Renal cortex interstitium (tissue), 15 donors: ENCODE results near the gene USP17L27. TPM values are rescaled to one million over a fixed set of nuclear protein-coding genes. Genes with fewer than 3 reads are reported as not detected.
A peak's percentile ranks its signal among the peaks of the same experiment; 100 is the strongest.
"Not testable (repeated sequence)": the region's sequence is repeated elsewhere in the genome, so short reads cannot be mapped to it uniquely, and the experiment has no call there.

Experiments
- DNase-seq, 11 donors: peaks; one replicate each; pipeline ENCODE4 v3.0.0-alpha.2; 2013; ENCODE audit warnings: low read depth in 9 of 11, low spot score in 4 of 11; ENCODE audit errors: extremely low read depth in 1 of 11
- long read RNA-seq, 16 experiments: transcript quantifications; one replicate each; lab custom pipeline, GENCODE V29; 2026
- polyA plus RNA-seq, 3 donors: library from polyadenylated mRNA; unstranded; fragments of 120-200 nt; gene quantifications; one replicate each; pipeline ENCODE4 v1.2.1, GENCODE V29; 2013; ENCODE audit not compliant: insufficient read length in 3 of 3

The USP17L27 gene
- polyA plus RNA-seq, result not detected
- long read RNA-seq, donor 1, result 0 reads
- long read RNA-seq, donor 2, result 0 reads
- long read RNA-seq, donor 3, result 0 reads
- long read RNA-seq, donor 4, result 0 reads
- long read RNA-seq, donor 5, result 0 reads
- long read RNA-seq, donor 6, result 0 reads
- long read RNA-seq, donor 7, result 0 reads
- long read RNA-seq, donor 8, result 0 reads
- long read RNA-seq, donor 9, result 0 reads
- long read RNA-seq, donor 10, result 0 reads
- long read RNA-seq, donor 11, result 0 reads
- long read RNA-seq, donor 12, result 0 reads
- long read RNA-seq, donor 13, result 0 reads
- long read RNA-seq, donor 14, result 0 reads
- long read RNA-seq, donor 15, result 0 reads
- long read RNA-seq, donor 16, result 0 reads

- DNase-seq, result not testable (repeated sequence)
These were observed at the start of gene USP17L27 for GRCh38 chr4:9343848-9344247. Gene USP17L27, plus strand, starts transcription at chr4:9344148. Its CDS starts 0 bp downstream, at chr4:9344148.

GRCh38 chr4:9324191-9324590, 19.8 kb upstream of the USP17L27 start:
- DNase-seq, result not testable (repeated sequence)

GRCh38 chr4:9324865-9325264, 19.1 kb upstream of the USP17L27 start, which contains the start of gene USP17L24:
Gene USP17L24, plus strand, starts transcription at chr4:9325165. Its CDS starts 0 bp downstream, at chr4:9325165.
- DNase-seq, result not testable (repeated sequence)

- not testable (repeated sequence) for DNase-seq
These were observed 14.3 kb upstream of the USP17L27 start, which contains the start of gene USP17L25 for GRCh38 chr4:9329611-9330010. Gene USP17L25, plus strand, starts transcription at chr4:9329911. Its CDS starts 0 bp downstream, at chr4:9329911.

- not testable (repeated sequence) for DNase-seq
These were observed 9.6 kb upstream of the USP17L27 start, which contains the start of gene USP17L26 for GRCh38 chr4:9334358-9334757. Gene USP17L26, plus strand, starts transcription at chr4:9334658. Its CDS starts 0 bp downstream, at chr4:9334658.

GRCh38 chr4:9339103-9339502, 4.8 kb upstream of the USP17L27 start, which contains the start of gene USP17L5:
Gene USP17L5, plus strand, starts transcription at chr4:9339403. Its CDS starts 0 bp downstream, at chr4:9339403.
- DNase-seq, result not testable (repeated sequence)

- not testable (repeated sequence) for DNase-seq
These were observed 4.6 kb downstream of the USP17L27 start, which contains the start of gene USP17L28 for GRCh38 chr4:9348593-9348992. Gene USP17L28, plus strand, starts transcription at chr4:9348893. Its CDS starts 0 bp downstream, at chr4:9348893.

GRCh38 chr4:9350866-9351265, 6.9 kb downstream of the USP17L27 start:
- not testable (repeated sequence) for DNase-seq

GRCh38 chr4:9353338-9353737, 9.4 kb downstream of the USP17L27 start, which contains the start of gene USP17L29:
Gene USP17L29, plus strand, starts transcription at chr4:9353638. Its CDS starts 0 bp downstream, at chr4:9353638.
- DNase-seq, result not testable (repeated sequence)

- DNase-seq, result not testable (repeated sequence)
These were observed 18.9 kb downstream of the USP17L27 start, which contains the start of gene USP17L30 for GRCh38 chr4:9362829-9363228. Gene USP17L30, plus strand, starts transcription at chr4:9363129. Its CDS starts 0 bp downstream, at chr4:9363129.

- not testable (repeated sequence) for DNase-seq
These were observed 35.9 kb downstream of the USP17L27 start for GRCh38 chr4:9379881-9380280.

- peak in 6 of 11 donors; percentile 3 to 23 (median 6) for DNase-seq
These were observed 37.1 kb downstream of the USP17L27 start for GRCh38 chr4:9381012-9381534.

GRCh38 chr4:9384126-9384525, 40.2 kb downstream of the USP17L27 start:
- DNase-seq, result no peak

GRCh38 chr4:9389001-9389400, 45.1 kb downstream of the USP17L27 start:
- DNase-seq, result not testable (repeated sequence)

Other genes with a start within 250 kb of the USP17L27 start
- under 1 TPM in 2 of 3 donors, not detected in 1; 0.11 to 0.20 TPM for gene FAM90A26, start 173.7 kb upstream of the USP17L27 start, polyA plus RNA-seq
- not detected for gene USP17L10, start 133.5 kb upstream of the USP17L27 start, polyA plus RNA-seq
- not detected for gene USP17L11, start 128.7 kb upstream of the USP17L27 start, polyA plus RNA-seq
- not detected for gene USP17L12, start 124.0 kb upstream of the USP17L27 start, polyA plus RNA-seq
- not detected for gene USP17L13, start 119.3 kb upstream of the USP17L27 start, polyA plus RNA-seq
- gene USP17L15, start 109.8 kb upstream of the USP17L27 start, polyA plus RNA-seq, result not detected
- gene USP17L17, start 100.3 kb upstream of the USP17L27 start, polyA plus RNA-seq, result not detected
- gene USP17L18, start 95.5 kb upstream of the USP17L27 start, polyA plus RNA-seq, result not detected
- gene USP17L19, start 90.8 kb upstream of the USP17L27 start, polyA plus RNA-seq, result not detected
- not detected for gene USP17L20, start 86.0 kb upstream of the USP17L27 start, polyA plus RNA-seq
- gene USP17L21, start 81.3 kb upstream of the USP17L27 start, polyA plus RNA-seq, result not detected
- not detected for gene USP17L22, start 76.5 kb upstream of the USP17L27 start, polyA plus RNA-seq
- gene USP17L24, start 19.0 kb upstream of the USP17L27 start, polyA plus RNA-seq, result not detected
- not detected for gene USP17L25, start 14.2 kb upstream of the USP17L27 start, polyA plus RNA-seq
- not detected for gene USP17L26, start 9.5 kb upstream of the USP17L27 start, polyA plus RNA-seq
- gene USP17L5, start 4.7 kb upstream of the USP17L27 start, polyA plus RNA-seq, result not detected
- not detected for gene USP17L28, start 4.7 kb downstream of the USP17L27 start, polyA plus RNA-seq
- not detected for gene USP17L29, start 9.5 kb downstream of the USP17L27 start, polyA plus RNA-seq
- gene USP17L30, start 19.0 kb downstream of the USP17L27 start, polyA plus RNA-seq, result not detected
- gene DEFB131A, start 100.3 kb downstream of the USP17L27 start, polyA plus RNA-seq, result not detected